GM12878 (cell line): ENCODE measurements around the gene FOSL1. TPM values are rescaled to one million over a fixed set of nuclear protein-coding genes. Genes with fewer than 3 reads are reported as not detected.

ENCODE experiments used
- ATAC-seq: fragments of 200-7000 bp; cut with Tn5 transposase; 3 replicates; pipeline ENCODE4 v1.9.1; 2020; ENCODE audit warnings: mild to moderate bottlenecking, moderate library complexity
- BruUV-seq: library from RNA; stranded (reverse); fragments of 400-500 nt; replicated peaks from 2 replicates; lab custom pipeline; 2021; lab: Mats Ljungman, UMichigan
- CTCF ChIA-PET: fragments of 300-600 bp; sonication (Branson Sonifier 250); formaldehyde crosslinking; extraction: SDS; loops from one replicate; lab custom pipeline; 2021; ENCODE audit warnings: inconsistent platforms; lab: Yijun Ruan, JAX
- POLR2A ChIA-PET: fragments of 350-600 bp; formaldehyde crosslinking; extraction: SDS; loops from one replicate; lab custom pipeline; 2021; ENCODE audit warnings: inconsistent platforms; lab: Charles Lee
- RAD21 ChIA-PET: fragments of 300-600 bp; sonication (Branson Sonifier 250); formaldehyde crosslinking; loops from one replicate; lab custom pipeline; 2023; ENCODE audit warnings: antibody characterized with exemption; ENCODE audit not compliant: unreplicated experiment; lab: Charles Lee
- SMC1A ChIA-PET: fragments of 300-600 bp; sonication (Branson Sonifier 250); formaldehyde crosslinking; loops from one replicate; lab custom pipeline; 2023; ENCODE audit not compliant: unreplicated experiment, uncharacterized antibody; lab: Charles Lee
- DNase-seq: peaks from one replicate; pipeline ENCODE4 v3.0.0-alpha.2; 2011; ENCODE audit warnings: low read depth, low spot score
- FAIRE-seq: peaks from 3 replicates; lab custom pipeline; 2011; peaks lifted over from hg19 to GRCh38; lab: Jason Lieb, UNC
- H2AFZ ChIP-seq: 2 replicates; pipeline ENCODE4 v1.6.0; 2011; ENCODE audit warnings: low read depth, low read length, control low read depth; ENCODE audit not compliant: control insufficient read depth
- H3K27ac ChIP-seq: 2 replicates; pipeline ENCODE4 v1.5.1; 2011; ENCODE audit warnings: control low read depth; ENCODE audit not compliant: control insufficient read depth, insufficient read depth
- H3K27me3 ChIP-seq, 2 experiments: replicated peaks in 1 of 2; 2 replicates each; pipeline versions ENCODE4 v1.6.0 to v1.6.1; 2011; ENCODE audit warnings: low read length in 1 of 2; ENCODE audit not compliant: control insufficient read depth in 2 of 2, insufficient read depth in 2 of 2
- H3K36me3 ChIP-seq, 2 experiments: 2 replicates each; pipeline ENCODE4 v1.5.1; 2011; ENCODE audit warnings: low read length in 1 of 2; ENCODE audit not compliant: control insufficient read depth in 2 of 2, insufficient read depth in 2 of 2
- H3K4me1 ChIP-seq: 2 replicates; pipeline ENCODE4 v1.6.1; 2011; ENCODE audit warnings: mild to moderate bottlenecking, low read length, moderate library complexity, mixed read lengths; ENCODE audit not compliant: control insufficient read depth, insufficient read depth
- H3K4me2 ChIP-seq: 2 replicates; pipeline ENCODE4 v1.6.0; 2011; ENCODE audit warnings: control low read depth; ENCODE audit not compliant: control insufficient read depth, insufficient read depth
- H3K4me3 ChIP-seq: fragments of 200-600 bp; sonication (generic); 2 replicates; pipeline ENCODE4 v1.5.1; 2016
- H3K79me2 ChIP-seq: 2 replicates; pipeline ENCODE4 v1.6.0; 2011; ENCODE audit warnings: low read length; ENCODE audit not compliant: control insufficient read depth, insufficient read depth
- H3K9ac ChIP-seq: 2 replicates; pipeline ENCODE4 v1.8.0; 2011; ENCODE audit warnings: low read length, control low read depth, mixed read lengths; ENCODE audit not compliant: control insufficient read depth, insufficient read depth
- H3K9me3 ChIP-seq: replicated peaks from 3 replicates; pipeline ENCODE4 v1.5.1; 2011; ENCODE audit warnings: mild to moderate bottlenecking, low read length; ENCODE audit not compliant: control insufficient read depth, insufficient read depth
- H4K20me1 ChIP-seq: 2 replicates; pipeline ENCODE4 v1.6.0; 2011; ENCODE audit not compliant: control insufficient read depth, insufficient read depth
- ESRRA ChIP-seq: IDR thresholded peaks from 2 replicates; pipeline ENCODE4 v1.6.1; 2012; ENCODE audit warnings: mild to moderate bottlenecking, low read length, improper control_type of control experiment
- FOXK2 ChIP-seq: fragments of 450-650 bp; IDR thresholded peaks from 2 replicates; pipeline ENCODE4 v1.6.1; 2017; ENCODE audit warnings: mild to moderate bottlenecking, moderate library complexity
- FOXM1 ChIP-seq: IDR thresholded peaks from 2 replicates; pipeline ENCODE4 v1.6.1; 2012; ENCODE audit warnings: low read depth, mild to moderate bottlenecking, inconsistent platforms, low read length, moderate library complexity
- GABPA ChIP-seq: IDR thresholded peaks from 2 replicates; pipeline ENCODE4 v1.6.1; 2014; ENCODE audit warnings: antibody characterized with exemption, low read depth, mild to moderate bottlenecking, inconsistent platforms
- HDGF ChIP-seq: fragments of 450-650 bp; IDR thresholded peaks from 2 replicates; pipeline ENCODE4 v1.6.1; 2016; ENCODE audit warnings: antibody characterized with exemption
- JUNB ChIP-seq: IDR thresholded peaks from 2 replicates; pipeline ENCODE4 v1.6.1; 2016; ENCODE audit warnings: antibody characterized with exemption, mild to moderate bottlenecking
- MTA3 ChIP-seq: IDR thresholded peaks from 2 replicates; pipeline ENCODE4 v1.6.1; 2012; ENCODE audit warnings: low read length, inconsistent platforms, borderline replicate concordance
- MXI1 ChIP-seq: fragments of 150-350 bp; IDR thresholded peaks from 2 replicates; pipeline ENCODE4 v1.6.1; 2011; ENCODE audit warnings: low read depth, mild to moderate bottlenecking, inconsistent platforms, low read length, improper control_type of control experiment
- NFIC ChIP-seq: IDR thresholded peaks from 2 replicates; pipeline ENCODE4 v1.6.1; 2012; ENCODE audit warnings: low read depth, mild to moderate bottlenecking, inconsistent platforms, low read length, moderate library complexity
- RUNX3 ChIP-seq: IDR thresholded peaks from 2 replicates; pipeline ENCODE4 v1.6.1; 2012; ENCODE audit warnings: low read length, inconsistent platforms
- SP1 ChIP-seq: IDR thresholded peaks from one replicate; pipeline ENCODE4 v1.6.1; 2011; ENCODE audit warnings: low read depth, low read length
- ZSCAN29 ChIP-seq: fragments of 450-650 bp; IDR thresholded peaks from 2 replicates; pipeline ENCODE4 v1.6.1; 2017; ENCODE audit warnings: mild to moderate bottlenecking, moderate library complexity
- WGBS: methylation state at CpG from one replicate; pipeline ENCODE4 v1.1.6; 2016; ENCODE audit warnings: low lambda C conversion rate; ENCODE audit not compliant: insufficient replicate concordance, insufficient coverage; ENCODE audit errors: missing lambda C conversion rate; 5-methylcytosine and 5-hydroxymethylcytosine counted together
- in situ Hi-C: fragments of 300-500 bp; cut with MboI; formaldehyde crosslinking; loops from 9 replicates; pipeline ENCODE4 v1.14.3; 2018; ENCODE audit warnings: mixed read lengths
- intact Hi-C: fragments of 100-400 bp; cut with micrococcal nuclease; formaldehyde crosslinking; loops from one replicate; pipeline ENCODE4 v1.14.2; 2022; ENCODE audit not compliant: unreplicated experiment
- polyA plus RNA-seq, 11 experiments: library from polyadenylated mRNA; depleted of rRNA in 4 of 11; unstranded in 6 of 11; stranded (reverse) in 5 of 11; fragments of >200 nt; fragmentation: Nextera tagmentation in 4 of 11; fragmentation: Illumina TruSeq in 1 of 11; extraction: Ambion mirVana in 4 of 11; extraction: Trizol in 1 of 11; gene quantifications; 1 replicate in 1 of 11; 2 replicates in 10 of 11; pipeline versions ENCODE4 v1.2.1 to v1.2.3, GENCODE V29; 2011 to 2016; ENCODE audit warnings: inconsistent platforms in 2 of 11, missing spikeins in 2 of 11, low read depth in 1 of 11
- total RNA-seq, 4 experiments: library from RNA; depleted of rRNA in 3 of 4; stranded (reverse); fragments of >200 nt in 3 of 4; fragmentation: Illumina TruSeq in 1 of 4; extraction: Trizol in 1 of 4; gene quantifications; 2 replicates each; pipeline versions ENCODE4 v1.2.1 to v1.2.3, GENCODE V29; 2013 to 2021
- TF ChIP-seq, protein P1 (sequence below): fragments of 450-650 bp; IDR thresholded peaks from 2 replicates; pipeline ENCODE4 v1.6.1; 2016; ENCODE audit warnings: mild to moderate bottlenecking
- TF ChIP-seq, protein P2 (sequence below): fragments of 450-650 bp; formaldehyde crosslinking; IDR thresholded peaks from 2 replicates; pipeline ENCODE4 v1.5.0; 2022; ENCODE audit warnings: mild to moderate bottlenecking, missing genetic modification characterization
- TF ChIP-seq, protein P3 (sequence below): fragments of 150-350 bp; IDR thresholded peaks from 2 replicates; pipeline ENCODE4 v1.6.1; 2014; ENCODE audit warnings: mild to moderate bottlenecking, low read depth, low read length
- TF ChIP-seq, protein P4 (sequence below): IDR thresholded peaks from 2 replicates; pipeline ENCODE4 v1.6.1; 2012; ENCODE audit warnings: low read depth, low read length, improper control_type of control experiment

FOSL1 gene
- total and polyA plus RNA-seq, 10 of the 15 experiments (the other 5 are each of a cell fraction or from before 2014, with no cell fraction given), result 0.82 to 5.4 (median 2.1) TPM

DNA sequence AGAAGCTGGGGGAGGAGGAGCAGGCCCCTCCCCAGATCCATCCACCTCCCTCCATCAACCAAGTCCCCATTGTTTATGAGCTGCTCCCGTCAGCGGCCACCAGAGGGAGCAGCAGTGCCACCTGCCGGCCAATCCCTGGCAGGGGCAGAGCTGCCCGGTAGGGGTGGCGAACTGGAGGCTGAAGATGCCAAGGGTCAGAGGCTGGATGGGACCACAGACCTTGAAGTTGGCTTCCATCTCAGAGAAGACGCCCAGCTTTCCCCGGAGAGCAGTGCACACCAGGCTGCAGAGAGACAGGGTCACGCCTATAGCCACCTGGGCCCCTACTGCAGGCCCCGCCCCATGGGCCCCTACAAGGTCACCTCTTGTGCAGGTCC is 15.5 kb downstream of the FOSL1 start:
- no peaks in the 10 kb centered on the region for H3K9me3 ChIP-seq
- CTCF ChIA-PET, result interaction anchor here (0.6 to 11.0 kb wide), 69 partner anchors 8 to 398 kb away, joined by 3 to 167 read pairs (median 4); partner anchors contain the start of genes AP5B1, CFL1, EFEMP2 and FOSL1
- H3K79me2 ChIP-seq, result peaks cover 15% of the 10 kb centered on the region
- intact Hi-C loops (loop anchor here (1.0 kb wide), 1 partner anchor 105 kb away; no protein-coding TSS in a partner anchor), in situ Hi-C loops (loop anchor here (5.0 kb wide), 1 partner anchor 103 kb away; no protein-coding TSS in a partner anchor)
- SMC1A ChIA-PET, result interaction anchor here (0.6 to 2.7 kb wide), 21 partner anchors 8 to 414 kb away, joined by 3 to 28 read pairs (median 4); partner anchors contain the start of genes KAT5 and MUS81
- H3K4me3 ChIP-seq, result no peak overlapping the region
- FAIRE-seq, result peak; percentile 81
- peak overlapping the region; percentile 50; the same call in 1 of the 2 replicates for H3K4me2 ChIP-seq
- H2AFZ ChIP-seq, result peak overlapping the region; percentile 35; the same call in 1 of the 2 replicates
- H4K20me1 ChIP-seq, result no peaks in the 10 kb centered on the region
- WGBS, result 12% methylated on average over 9 of the region's 9 CpGs
- RAD21 ChIA-PET, result interaction anchor here (0.7 to 4.1 kb wide), 24 partner anchors 9 to 315 kb away, joined by 3 to 40 read pairs (median 5); partner anchors contain the start of gene KAT5
- DNase-seq, result no peak
- no TSS peak for BruUV-seq
- peak; percentile 69 for ATAC-seq
- H3K27ac ChIP-seq, result no peak overlapping the region
- POLR2A ChIA-PET, result interaction anchor here (1.1 to 4.0 kb wide), 4 partner anchors 11 to 52 kb away, joined by 3 to 33 read pairs (median 10); partner anchors contain the start of genes CFL1 and MUS81
- peaks cover 22% of the 10 kb centered on the region for H3K4me1 ChIP-seq
- peaks cover 12 to 25% of the 10 kb centered on the region in 2 experiments for H3K36me3 ChIP-seq
- H3K9ac ChIP-seq, result no peak overlapping the region
- H3K27me3 ChIP-seq, result no peaks in the 10 kb centered on the region
- TF ChIP-seq HDGF (peak; percentile 83; the same call in 1 of the 2 replicates), SP1 (no peak), FOXK2 (no peak), ZSCAN29 (no peak), ESRRA (no peak), MXI1 (no peak), RUNX3 (no peak), MTA3 (no peak), NFIC (no peak), FOXM1 (no peak), JUNB (no peak), GABPA (no peak)
- TF ChIP-seq, protein P1, sequence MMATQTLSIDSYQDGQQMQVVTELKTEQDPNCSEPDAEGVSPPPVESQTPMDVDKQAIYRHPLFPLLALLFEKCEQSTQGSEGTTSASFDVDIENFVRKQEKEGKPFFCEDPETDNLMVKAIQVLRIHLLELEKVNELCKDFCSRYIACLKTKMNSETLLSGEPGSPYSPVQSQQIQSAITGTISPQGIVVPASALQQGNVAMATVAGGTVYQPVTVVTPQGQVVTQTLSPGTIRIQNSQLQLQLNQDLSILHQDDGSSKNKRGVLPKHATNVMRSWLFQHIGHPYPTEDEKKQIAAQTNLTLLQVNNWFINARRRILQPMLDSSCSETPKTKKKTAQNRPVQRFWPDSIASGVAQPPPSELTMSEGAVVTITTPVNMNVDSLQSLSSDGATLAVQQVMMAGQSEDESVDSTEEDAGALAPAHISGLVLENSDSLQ, result no peak
- TF ChIP-seq, protein P2, sequence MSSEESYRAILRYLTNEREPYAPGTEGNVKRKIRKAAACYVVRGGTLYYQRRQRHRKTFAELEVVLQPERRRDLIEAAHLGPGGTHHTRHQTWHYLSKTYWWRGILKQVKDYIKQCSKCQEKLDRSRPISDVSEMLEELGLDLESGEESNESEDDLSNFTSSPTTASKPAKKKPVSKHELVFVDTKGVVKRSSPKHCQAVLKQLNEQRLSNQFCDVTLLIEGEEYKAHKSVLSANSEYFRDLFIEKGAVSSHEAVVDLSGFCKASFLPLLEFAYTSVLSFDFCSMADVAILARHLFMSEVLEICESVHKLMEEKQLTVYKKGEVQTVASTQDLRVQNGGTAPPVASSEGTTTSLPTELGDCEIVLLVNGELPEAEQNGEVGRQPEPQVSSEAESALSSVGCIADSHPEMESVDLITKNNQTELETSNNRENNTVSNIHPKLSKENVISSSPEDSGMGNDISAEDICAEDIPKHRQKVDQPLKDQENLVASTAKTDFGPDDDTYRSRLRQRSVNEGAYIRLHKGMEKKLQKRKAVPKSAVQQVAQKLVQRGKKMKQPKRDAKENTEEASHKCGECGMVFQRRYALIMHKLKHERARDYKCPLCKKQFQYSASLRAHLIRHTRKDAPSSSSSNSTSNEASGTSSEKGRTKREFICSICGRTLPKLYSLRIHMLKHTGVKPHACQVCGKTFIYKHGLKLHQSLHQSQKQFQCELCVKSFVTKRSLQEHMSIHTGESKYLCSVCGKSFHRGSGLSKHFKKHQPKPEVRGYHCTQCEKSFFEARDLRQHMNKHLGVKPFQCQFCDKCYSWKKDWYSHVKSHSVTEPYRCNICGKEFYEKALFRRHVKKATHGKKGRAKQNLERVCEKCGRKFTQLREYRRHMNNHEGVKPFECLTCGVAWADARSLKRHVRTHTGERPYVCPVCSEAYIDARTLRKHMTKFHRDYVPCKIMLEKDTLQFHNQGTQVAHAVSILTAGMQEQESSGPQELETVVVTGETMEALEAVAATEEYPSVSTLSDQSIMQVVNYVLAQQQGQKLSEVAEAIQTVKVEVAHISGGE (CRISPR knock-in tag), result no peak
- TF ChIP-seq, protein P3, sequence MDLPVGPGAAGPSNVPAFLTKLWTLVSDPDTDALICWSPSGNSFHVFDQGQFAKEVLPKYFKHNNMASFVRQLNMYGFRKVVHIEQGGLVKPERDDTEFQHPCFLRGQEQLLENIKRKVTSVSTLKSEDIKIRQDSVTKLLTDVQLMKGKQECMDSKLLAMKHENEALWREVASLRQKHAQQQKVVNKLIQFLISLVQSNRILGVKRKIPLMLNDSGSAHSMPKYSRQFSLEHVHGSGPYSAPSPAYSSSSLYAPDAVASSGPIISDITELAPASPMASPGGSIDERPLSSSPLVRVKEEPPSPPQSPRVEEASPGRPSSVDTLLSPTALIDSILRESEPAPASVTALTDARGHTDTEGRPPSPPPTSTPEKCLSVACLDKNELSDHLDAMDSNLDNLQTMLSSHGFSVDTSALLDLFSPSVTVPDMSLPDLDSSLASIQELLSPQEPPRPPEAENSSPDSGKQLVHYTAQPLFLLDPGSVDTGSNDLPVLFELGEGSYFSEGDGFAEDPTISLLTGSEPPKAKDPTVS, result no peak
- TF ChIP-seq, protein P4, sequence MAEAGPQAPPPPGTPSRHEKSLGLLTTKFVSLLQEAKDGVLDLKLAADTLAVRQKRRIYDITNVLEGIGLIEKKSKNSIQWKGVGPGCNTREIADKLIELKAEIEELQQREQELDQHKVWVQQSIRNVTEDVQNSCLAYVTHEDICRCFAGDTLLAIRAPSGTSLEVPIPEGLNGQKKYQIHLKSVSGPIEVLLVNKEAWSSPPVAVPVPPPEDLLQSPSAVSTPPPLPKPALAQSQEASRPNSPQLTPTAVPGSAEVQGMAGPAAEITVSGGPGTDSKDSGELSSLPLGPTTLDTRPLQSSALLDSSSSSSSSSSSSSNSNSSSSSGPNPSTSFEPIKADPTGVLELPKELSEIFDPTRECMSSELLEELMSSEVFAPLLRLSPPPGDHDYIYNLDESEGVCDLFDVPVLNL, result no peak
